GM13976 (cell line): ENCODE measurements around the gene DESI2.

Source experiments
- DNase-seq: peaks from one replicate; pipeline ENCODE4 v3.0.0; 2012; ENCODE audit warnings: low spot score
- in situ Hi-C: fragments of 300-500 bp; cut with MboI; formaldehyde crosslinking; loops from one replicate; pipeline ENCODE4 v1.12.0; 2022; ENCODE audit warnings: low sequenced_read_pairs, mixed read lengths, inconsistent platforms; ENCODE audit not compliant: unreplicated experiment
- TF ChIP-seq, protein P1 (sequence below): IDR thresholded peaks from 2 replicates; pipeline ENCODE4 v1.5.1; 2012; ENCODE audit warnings: borderline replicate concordance, mild to moderate bottlenecking; ENCODE audit not compliant: insufficient read depth; ENCODE audit errors: extremely low read depth, missing control alignments, control extremely low read depth

DESI2 gene

DNA sequence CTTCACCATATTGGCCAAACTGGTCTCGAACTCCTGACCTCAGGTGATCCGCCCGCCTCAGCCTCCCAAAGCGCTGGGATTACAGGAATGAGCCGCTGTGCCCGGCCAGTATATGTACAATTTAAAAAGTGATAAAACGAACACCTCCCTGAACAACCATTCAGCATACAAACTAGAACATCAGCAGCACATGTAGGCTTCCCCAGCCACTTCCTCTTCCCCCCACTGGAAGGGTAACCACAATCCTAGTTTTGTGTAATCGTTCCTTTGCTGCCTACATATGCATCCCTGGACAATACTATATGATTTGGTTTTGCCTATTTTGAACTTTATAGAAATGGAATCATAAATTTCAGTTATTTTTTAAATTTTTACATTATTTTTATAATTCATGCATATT is 60.4 kb downstream of the DESI2 start:
- in situ Hi-C loops, result no loop called here
- no peak for DNase-seq
- TF ChIP-seq, protein P1, sequence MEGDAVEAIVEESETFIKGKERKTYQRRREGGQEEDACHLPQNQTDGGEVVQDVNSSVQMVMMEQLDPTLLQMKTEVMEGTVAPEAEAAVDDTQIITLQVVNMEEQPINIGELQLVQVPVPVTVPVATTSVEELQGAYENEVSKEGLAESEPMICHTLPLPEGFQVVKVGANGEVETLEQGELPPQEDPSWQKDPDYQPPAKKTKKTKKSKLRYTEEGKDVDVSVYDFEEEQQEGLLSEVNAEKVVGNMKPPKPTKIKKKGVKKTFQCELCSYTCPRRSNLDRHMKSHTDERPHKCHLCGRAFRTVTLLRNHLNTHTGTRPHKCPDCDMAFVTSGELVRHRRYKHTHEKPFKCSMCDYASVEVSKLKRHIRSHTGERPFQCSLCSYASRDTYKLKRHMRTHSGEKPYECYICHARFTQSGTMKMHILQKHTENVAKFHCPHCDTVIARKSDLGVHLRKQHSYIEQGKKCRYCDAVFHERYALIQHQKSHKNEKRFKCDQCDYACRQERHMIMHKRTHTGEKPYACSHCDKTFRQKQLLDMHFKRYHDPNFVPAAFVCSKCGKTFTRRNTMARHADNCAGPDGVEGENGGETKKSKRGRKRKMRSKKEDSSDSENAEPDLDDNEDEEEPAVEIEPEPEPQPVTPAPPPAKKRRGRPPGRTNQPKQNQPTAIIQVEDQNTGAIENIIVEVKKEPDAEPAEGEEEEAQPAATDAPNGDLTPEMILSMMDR, result no peak

DNA sequence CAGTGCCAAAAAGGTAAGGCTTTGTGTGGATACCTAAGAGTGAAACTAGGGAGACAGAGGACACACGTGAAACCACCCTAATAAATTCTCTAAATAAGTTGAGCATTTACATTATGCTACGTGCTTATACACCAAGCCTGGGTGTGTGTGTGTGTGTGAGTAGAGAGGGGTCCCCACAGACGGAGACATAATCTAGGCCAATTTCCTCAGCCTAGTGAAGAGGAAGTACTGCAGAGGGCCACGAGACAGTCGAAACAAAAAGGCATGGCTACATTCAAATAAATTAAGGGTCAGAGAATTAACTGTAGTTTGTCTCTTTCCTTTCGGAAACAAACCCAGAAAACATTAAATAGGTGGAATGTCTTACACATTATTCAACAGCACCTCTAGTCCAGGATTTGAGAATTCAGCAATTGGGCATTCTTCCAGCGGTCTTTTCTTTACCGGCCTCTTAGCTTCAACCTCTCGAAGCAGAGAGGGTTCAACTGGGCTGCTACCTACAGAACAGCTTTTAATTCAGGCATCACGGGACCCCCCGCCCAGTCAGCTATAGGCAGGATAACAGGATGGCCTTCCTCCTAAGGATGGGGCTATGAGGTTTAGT is 75.0 kb downstream of the DESI2 start:
- no peak for DNase-seq
- TF ChIP-seq, protein P1, result no peak
- in situ Hi-C loops, result no loop called here

DNA sequence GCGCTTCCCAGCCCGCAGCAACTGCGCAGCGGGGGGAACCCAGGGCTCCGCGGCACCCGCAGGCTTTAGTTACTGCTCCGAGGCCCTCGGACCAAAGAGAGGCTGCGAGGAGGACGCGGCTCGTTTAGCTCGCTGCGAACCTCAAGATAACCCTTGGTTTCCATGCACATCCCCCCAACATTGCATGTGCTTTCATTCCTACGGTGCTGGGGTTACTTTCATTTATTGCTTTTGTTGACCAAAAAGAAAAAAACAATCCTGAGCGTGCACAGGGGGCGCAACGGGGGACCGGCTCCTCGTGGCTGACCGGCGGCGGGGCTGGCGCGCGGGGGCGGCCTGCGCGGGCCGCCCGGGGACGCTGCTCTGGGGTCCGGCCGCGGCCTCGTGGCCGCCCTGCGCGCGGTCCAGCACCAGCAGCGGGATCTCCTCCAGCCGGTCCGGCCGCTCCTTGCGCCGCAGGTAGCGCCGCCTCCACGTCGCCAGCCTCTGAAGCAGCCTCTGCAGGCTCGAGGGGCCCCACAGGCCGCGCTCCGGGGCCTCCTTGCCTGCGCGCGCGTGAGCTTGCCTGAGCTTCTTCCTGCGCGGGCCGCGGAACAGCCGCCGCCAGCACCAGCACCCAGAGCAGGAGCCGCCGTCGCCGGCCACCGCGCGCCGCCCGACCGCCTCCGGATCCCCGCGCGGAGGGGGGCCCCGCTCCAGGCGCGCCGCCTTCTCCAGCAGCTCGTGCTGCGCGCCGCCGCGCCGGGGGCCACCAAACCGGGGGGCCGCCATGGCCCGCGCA is 77.4 kb downstream of the DESI2 start:
- in situ Hi-C loops, result no loop called here

DNA sequence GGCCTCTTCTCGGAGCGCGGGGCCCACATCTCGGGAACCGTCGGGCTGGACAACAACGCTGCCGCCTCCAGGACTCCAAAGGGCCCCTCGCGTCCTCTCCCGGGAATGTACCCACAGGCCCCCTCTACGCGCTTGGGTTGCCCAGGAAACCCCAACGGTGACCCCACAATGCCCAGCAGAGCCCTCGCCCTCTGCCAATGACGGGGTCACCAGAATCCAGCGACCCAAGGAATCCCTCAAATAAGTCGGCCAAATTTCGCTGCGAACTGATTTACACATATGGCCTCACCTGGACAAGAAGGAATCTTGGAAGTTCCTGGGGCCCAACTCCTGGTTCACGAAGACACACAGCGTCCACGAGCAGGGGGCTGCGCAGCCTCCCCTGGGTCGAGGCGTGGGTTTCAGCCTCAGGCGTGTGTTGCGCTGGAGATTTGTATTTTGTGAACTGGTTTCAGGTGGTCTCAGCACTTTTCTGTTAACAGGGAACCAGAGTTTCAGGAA is 78.1 kb downstream of the DESI2 start:
- no peak for DNase-seq
- TF ChIP-seq, protein P1, result no peak
- in situ Hi-C loops, result no loop called here

More for the DNA sequence above, 77.4 kb downstream of the DESI2 start:
- DNase-seq, result peak; percentile 52
- TF ChIP-seq, protein P1, result no peak

DNA sequence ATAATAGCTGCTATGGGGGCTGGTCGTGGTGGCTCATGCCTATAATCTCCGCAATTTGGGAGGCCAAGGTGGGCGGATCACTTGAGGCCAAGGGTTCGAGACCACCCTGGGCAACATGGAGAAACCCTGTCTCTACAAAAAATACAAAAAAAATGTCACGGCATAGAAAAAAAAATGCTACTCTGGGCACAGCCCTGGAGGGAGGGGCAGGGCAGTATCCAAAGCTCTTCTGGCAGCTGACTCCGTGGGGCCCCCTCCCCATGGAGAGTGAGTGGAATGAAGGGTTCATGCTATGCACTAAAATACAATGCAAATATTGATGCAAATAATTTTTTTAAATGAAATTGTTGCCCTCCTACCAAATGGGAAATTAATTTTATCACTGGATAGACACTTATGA is 78.7 kb downstream of the DESI2 start:
- in situ Hi-C loops, result no loop called here
- no peak for DNase-seq
- TF ChIP-seq, protein P1, result no peak

DNA sequence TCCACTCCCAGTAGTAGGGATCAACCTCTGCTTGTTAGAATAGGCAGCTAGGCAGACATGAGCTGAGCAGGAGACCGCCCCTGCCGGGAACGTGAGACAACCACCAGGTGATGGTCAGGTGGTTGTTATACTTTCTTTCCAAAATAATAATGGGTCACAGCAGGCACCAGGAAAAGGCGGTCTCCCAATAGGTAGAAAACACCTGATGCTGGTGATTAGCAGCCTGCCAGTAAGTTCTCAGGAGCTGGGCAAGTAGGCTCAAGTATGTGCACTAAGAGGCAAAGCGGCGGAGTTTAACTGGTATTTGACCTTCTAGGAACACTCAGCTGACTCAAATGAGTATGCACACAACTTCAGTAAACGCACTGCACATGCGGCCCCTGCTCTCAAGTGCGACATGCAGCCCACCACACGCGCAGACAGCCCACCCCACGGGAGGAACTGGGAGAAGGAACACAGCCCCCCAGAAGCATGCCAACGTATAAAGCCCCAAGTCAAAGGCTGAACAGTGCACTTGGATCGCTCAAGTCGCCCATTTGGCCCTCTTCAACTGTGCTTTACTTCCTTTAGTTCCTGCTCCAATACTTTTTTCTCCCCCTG is 80.0 kb downstream of the DESI2 start:
- TF ChIP-seq, protein P1, result no peak
- in situ Hi-C loops, result no loop called here
- DNase-seq, result no peak
